Ishikawa (cell line): Measurements from ENCODE around the gene CYP24A1.

Source experiments
- CEBPB ChIP-seq: IDR thresholded peaks from 2 replicates; pipeline ENCODE4 v1.6.1; 2012
- CREB1 ChIP-seq: IDR thresholded peaks from 2 replicates; pipeline ENCODE4 v1.6.1; 2012; ENCODE audit warnings: low read depth
- EGR1 ChIP-seq: IDR thresholded peaks from 2 replicates; pipeline ENCODE4 v1.6.1; 2012
- EP300 ChIP-seq: IDR thresholded peaks from 2 replicates; pipeline ENCODE4 v1.6.1; 2012; ENCODE audit warnings: borderline replicate concordance
- NFIC ChIP-seq: IDR thresholded peaks from 2 replicates; pipeline ENCODE4 v1.6.1; 2012
- RAD21 ChIP-seq: IDR thresholded peaks from 2 replicates; pipeline ENCODE4 v1.6.1; 2012; ENCODE audit warnings: low read depth
- TAF1 ChIP-seq: IDR thresholded peaks from 2 replicates; pipeline ENCODE4 v1.6.1; 2012; ENCODE audit warnings: low read depth, mild to moderate bottlenecking
- TCF12 ChIP-seq: IDR thresholded peaks from 2 replicates; pipeline ENCODE4 v1.6.1; 2012; ENCODE audit warnings: low read depth
- TEAD4 ChIP-seq: IDR thresholded peaks from 2 replicates; pipeline ENCODE4 v1.6.1; 2012
- YY1 ChIP-seq: IDR thresholded peaks from 2 replicates; pipeline ENCODE4 v1.6.1; 2012; ENCODE audit warnings: low read depth
- TF ChIP-seq, protein P1 (sequence below): IDR thresholded peaks from 2 replicates; pipeline ENCODE4 v1.6.1; 2012; ENCODE audit warnings: low read depth, mild to moderate bottlenecking
- TF ChIP-seq, protein P2 (sequence below): IDR thresholded peaks from 2 replicates; pipeline ENCODE4 v1.6.1; 2012
- TF ChIP-seq, protein P3 (sequence below): IDR thresholded peaks from 2 replicates; pipeline ENCODE4 v1.6.1; 2012

DNA sequence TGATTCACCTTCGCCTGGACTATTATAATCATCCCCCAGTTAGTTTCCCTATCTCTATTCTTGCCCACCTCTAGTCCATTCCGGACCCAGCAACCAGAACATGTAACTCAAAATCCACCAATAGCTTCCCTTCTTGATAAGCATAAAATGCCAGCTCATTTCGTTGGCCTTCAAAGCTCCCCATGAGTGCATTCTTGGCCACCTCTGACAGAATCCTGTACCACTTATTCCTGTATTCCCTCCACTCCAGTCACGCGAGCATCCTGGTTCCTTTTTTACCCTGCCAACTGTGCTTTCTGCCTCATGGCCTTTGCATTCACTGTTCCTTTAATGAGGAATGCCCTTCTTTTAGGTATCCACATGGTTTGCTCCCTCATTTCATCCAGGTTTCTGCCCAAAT lies 36.7 kb downstream of the CYP24A1 start:
- TF ChIP-seq EP300, result no peak
- TF ChIP-seq, protein P1, sequence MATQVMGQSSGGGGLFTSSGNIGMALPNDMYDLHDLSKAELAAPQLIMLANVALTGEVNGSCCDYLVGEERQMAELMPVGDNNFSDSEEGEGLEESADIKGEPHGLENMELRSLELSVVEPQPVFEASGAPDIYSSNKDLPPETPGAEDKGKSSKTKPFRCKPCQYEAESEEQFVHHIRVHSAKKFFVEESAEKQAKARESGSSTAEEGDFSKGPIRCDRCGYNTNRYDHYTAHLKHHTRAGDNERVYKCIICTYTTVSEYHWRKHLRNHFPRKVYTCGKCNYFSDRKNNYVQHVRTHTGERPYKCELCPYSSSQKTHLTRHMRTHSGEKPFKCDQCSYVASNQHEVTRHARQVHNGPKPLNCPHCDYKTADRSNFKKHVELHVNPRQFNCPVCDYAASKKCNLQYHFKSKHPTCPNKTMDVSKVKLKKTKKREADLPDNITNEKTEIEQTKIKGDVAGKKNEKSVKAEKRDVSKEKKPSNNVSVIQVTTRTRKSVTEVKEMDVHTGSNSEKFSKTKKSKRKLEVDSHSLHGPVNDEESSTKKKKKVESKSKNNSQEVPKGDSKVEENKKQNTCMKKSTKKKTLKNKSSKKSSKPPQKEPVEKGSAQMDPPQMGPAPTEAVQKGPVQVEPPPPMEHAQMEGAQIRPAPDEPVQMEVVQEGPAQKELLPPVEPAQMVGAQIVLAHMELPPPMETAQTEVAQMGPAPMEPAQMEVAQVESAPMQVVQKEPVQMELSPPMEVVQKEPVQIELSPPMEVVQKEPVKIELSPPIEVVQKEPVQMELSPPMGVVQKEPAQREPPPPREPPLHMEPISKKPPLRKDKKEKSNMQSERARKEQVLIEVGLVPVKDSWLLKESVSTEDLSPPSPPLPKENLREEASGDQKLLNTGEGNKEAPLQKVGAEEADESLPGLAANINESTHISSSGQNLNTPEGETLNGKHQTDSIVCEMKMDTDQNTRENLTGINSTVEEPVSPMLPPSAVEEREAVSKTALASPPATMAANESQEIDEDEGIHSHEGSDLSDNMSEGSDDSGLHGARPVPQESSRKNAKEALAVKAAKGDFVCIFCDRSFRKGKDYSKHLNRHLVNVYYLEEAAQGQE, result no peak
- TF ChIP-seq CEBPB, result no peak
- no peak for TF ChIP-seq YY1
- no peak for TF ChIP-seq TCF12
- TF ChIP-seq, protein P2, sequence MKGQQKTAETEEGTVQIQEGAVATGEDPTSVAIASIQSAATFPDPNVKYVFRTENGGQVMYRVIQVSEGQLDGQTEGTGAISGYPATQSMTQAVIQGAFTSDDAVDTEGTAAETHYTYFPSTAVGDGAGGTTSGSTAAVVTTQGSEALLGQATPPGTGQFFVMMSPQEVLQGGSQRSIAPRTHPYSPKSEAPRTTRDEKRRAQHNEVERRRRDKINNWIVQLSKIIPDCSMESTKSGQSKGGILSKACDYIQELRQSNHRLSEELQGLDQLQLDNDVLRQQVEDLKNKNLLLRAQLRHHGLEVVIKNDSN, result no peak
- TF ChIP-seq, protein P3, sequence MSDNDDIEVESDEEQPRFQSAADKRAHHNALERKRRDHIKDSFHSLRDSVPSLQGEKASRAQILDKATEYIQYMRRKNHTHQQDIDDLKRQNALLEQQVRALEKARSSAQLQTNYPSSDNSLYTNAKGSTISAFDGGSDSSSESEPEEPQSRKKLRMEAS, result no peak
- no peak for TF ChIP-seq CREB1
- no peak for TF ChIP-seq RAD21
- no peak for TF ChIP-seq NFIC
- TF ChIP-seq TAF1, result no peak
- no peak for TF ChIP-seq TEAD4
- no peak for TF ChIP-seq EGR1
